UCSD-AML1 (cell line): ENCODE measurements around the gene TMEM247.
"Not testable (repeated sequence)": the region's sequence is repeated elsewhere in the genome, so short reads cannot be mapped to it uniquely, and the experiment has no call there.

ENCODE experiments used
- DNase-seq: peaks from one replicate; lab custom pipeline; 2025; ENCODE audit not compliant: unreplicated experiment; lab: John Stamatoyannopoulos, UW

Gene TMEM247

GRCh38 chr2:46509804-46510203, 30.4 kb downstream of the TMEM247 start:
- no peak for DNase-seq

DNA sequence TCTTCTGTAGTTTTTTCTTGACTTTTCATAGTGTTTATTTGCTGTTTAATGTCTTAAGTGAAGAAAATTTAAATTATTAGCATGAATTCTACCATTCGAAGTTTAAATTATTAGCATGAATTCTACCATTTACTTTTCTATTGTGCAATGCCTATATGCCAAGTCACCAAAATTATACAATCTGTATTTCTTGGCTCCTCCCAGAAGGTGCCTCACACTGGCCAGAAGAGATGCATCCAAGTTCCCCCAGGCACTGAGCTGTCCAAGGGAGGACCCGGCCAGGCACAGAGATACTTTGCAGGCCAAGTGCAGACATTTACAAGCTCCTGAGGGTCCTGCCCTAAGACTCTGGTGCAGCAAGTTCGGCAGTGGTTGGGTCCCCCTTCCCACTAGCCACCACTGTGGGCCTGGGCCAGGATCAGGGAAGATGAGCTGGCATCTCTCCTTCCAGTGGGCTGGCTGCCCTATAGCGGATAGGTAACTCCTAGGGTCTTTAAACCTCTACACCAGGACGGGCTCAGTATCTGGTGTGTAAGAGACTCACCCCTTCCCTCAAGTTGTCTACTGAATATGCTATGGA, 31.3 kb downstream of the TMEM247 start:
- DNase-seq = no peak

DNA sequence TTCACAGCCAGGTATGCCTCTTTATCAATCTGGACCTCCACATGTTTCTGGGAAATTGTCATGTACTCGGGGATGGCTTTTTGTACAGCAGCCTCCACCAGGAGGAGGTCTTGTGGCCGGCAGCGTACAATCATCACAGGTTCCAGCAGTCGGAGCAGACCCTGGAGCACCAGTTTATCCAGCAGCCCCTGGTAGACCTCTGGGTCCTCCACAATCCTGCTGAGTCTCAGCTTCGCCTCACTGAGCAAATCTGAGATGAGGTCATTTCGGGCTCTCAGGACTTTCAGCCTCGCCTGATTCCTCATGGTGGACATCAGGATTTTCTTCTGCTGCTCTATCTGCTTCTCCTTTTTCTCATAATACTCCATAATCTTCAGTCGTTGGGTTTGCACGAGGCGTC, 32.8 kb downstream of the TMEM247 start:
- DNase-seq = no peak

DNA sequence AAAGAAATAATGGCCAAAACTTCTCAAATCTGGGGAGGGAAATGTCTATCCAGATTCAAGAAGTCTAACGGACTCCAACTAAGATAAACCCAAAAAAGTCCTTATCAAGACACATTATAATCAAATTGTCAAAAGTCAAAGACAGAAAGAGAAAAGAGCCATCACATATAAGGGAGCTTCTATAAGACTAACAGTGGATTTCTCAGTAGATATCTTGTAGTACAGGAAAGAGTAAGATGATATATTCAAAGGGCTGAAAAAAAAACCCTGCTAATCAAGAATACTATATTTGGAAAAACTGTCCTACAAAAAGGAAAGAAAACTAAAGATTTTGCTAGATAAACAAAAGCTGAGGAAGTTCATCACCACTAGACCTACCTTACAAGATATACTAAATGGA, 35.4 kb downstream of the TMEM247 start:
- DNase-seq = no peak

- DNase-seq = no peak
Measured at GRCh38 chr2:46517485-46517884, 38.1 kb downstream of the TMEM247 start.

- no peak for DNase-seq
Measured at GRCh38 chr2:46518861-46519260, 39.5 kb downstream of the TMEM247 start.

DNA sequence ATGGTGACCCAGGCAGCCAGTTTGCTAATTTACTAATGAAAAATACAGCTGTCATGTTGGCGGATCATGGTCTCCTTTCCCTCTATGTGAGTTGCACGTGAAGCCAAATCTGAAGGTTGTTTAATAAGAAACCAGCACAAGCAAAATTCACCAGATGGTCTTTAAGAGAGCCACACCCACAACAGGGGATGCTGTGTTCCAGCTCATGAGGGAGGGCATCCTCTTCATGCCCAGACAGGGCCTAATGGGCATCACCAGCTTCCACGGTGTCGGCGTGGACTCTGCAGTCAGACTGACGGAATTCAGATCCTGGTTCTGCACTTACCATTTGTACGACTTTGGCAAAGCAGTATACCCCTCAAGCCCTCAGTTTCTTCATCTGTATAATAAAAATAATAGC, 39.9 kb downstream of the TMEM247 start:
- DNase-seq = no peak

DNA sequence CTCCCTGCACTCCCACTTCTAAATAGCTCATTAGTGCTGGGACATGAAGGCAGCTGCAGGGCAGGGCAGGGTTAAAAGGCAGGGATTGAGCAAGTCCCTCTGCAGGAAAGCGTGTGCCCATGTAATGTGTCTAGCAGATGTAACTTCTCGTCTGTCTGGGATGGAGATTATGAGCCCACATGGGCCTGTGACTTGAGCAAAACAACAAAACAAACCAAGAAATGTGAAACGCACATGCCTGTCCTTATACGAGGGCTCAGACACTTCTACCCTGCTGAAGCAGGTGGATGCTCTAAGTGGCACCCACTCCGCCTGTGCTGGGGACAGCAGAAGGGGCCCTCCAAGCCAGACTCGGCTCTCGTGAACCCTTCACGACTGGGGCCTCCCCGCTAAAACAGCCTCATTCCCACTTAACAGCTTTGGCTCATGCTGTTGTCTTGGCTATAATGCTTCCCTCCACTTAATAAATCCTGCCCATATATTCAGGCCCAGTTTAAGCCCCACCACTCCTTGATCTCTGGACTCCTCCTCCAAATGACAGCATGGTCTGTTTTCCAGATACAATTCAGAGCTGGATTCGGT, 40.9 kb downstream of the TMEM247 start:
- DNase-seq = no peak

DNA sequence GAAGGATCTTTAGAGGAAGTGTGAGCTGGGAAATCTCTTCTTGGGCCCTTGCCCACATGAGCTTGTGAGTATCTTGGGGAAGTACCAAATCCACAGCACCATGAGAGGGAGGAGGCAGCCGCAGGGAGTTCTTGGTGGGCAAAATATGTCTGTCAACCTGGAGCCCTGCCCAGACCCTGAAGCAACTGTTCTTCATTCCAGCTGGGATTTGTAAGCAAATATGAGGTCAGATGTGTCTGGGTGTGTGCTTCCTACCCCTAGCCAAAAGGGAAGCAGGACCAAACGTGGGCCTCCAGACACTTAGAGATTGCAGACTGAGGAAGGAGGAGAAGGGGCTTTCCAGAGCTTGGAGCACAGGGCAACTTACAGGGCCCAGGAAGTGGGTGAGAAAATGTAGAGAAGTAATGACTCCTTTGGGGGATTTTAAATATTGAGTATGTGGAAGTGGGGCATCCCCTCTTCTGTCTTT, 41.9 kb downstream of the TMEM247 start:
- DNase-seq = no peak

- DNase-seq = not testable (repeated sequence)
Measured at GRCh38 chr2:46522385-46522784, 43.0 kb downstream of the TMEM247 start.

- no peak for DNase-seq
Measured at GRCh38 chr2:46525522-46526155, 46.3 kb downstream of the TMEM247 start.

- no peak for DNase-seq
Measured at GRCh38 chr2:46528880-46529279, 49.5 kb downstream of the TMEM247 start.

DNA sequence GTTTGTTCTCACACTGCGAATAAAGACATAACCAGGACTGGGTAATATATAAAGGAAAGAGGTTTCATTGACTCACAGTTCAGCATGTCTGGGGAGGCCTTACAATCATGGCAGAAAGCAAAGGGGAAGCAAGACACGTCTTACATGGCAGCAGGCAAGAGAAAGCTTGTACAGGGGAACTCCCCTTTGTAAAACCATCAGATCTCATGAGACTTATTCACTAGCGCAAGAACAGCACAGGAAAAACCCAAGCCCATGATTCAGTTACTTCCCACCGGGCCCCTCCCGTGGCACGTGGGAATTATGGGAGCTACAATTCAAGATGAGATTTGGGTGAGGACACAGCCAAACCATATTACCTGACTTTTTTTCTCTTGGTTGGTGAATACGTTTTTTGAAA, 51.3 kb downstream of the TMEM247 start:
- no peak for DNase-seq

DNA sequence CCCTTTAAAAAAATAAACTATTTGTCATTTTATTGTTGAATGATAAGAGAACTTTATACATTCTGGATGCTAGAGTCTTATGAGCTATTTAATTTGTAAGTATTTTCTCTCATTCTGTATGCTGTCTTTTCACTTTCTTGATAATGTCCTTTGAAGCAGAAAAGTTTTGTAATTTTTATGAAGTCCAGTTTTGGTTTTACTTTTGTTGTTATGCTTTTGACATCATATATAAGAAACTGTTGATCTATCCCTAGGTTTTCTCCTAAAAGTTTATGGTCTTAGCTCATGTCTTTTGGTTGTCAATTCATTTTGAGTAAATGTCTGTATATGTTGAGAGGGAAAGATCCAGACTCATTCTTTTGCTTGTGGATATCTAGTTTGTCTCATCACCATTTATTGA, 52.5 kb downstream of the TMEM247 start:
- no peak for DNase-seq
